HK-2 (cell line): ENCODE measurements around the gene FCRL3.
A peak's percentile ranks its signal among the peaks of the same experiment; 100 is the strongest.
"Not testable (repeated sequence)": the region's sequence is repeated elsewhere in the genome, so short reads cannot be mapped to it uniquely, and the experiment has no call there.

ENCODE experiments used
- DNase-seq: peaks from one replicate; pipeline ENCODE4 v3.0.0-alpha.2; 2018; ENCODE audit not compliant: unreplicated experiment

FCRL3 gene

GRCh38 chr1:157700732-157701131 lies at the start of gene FCRL3:
Gene FCRL3 (minus strand): TSS chr1:157700769. CDS start chr1:157700489, 280 bp downstream.
- DNase-seq, result no peak

GRCh38 chr1:157748262-157748817 lies 47.8 kb upstream of the FCRL3 start:
- DNase-seq, result no peak

GRCh38 chr1:157739229-157739901 lies 38.8 kb upstream of the FCRL3 start:
- peak; percentile 5 for DNase-seq

GRCh38 chr1:157735991-157736390 lies 35.4 kb upstream of the FCRL3 start:
- DNase-seq, result not testable (repeated sequence)

- no peak for DNase-seq
Measured at GRCh38 chr1:157734321-157734720, 33.8 kb upstream of the FCRL3 start.

- no peak for DNase-seq
Measured at GRCh38 chr1:157732755-157733154, 32.2 kb upstream of the FCRL3 start.

- no peak for DNase-seq
Measured at GRCh38 chr1:157725221-157725577, 24.6 kb upstream of the FCRL3 start.

- no peak for DNase-seq
Measured at GRCh38 chr1:157724537-157725220, 24.1 kb upstream of the FCRL3 start.

GRCh38 chr1:157723157-157723556 lies 22.6 kb upstream of the FCRL3 start:
- no peak for DNase-seq

GRCh38 chr1:157721985-157722384 lies 21.4 kb upstream of the FCRL3 start:
- no peak for DNase-seq

- DNase-seq, result no peak
Measured at GRCh38 chr1:157715736-157716135, 15.2 kb upstream of the FCRL3 start.

- no peak for DNase-seq
Measured at GRCh38 chr1:157711802-157712201, 11.2 kb upstream of the FCRL3 start.

- DNase-seq, result no peak
Measured at GRCh38 chr1:157704878-157705277, 4.3 kb upstream of the FCRL3 start.

- no peak for DNase-seq
Measured at GRCh38 chr1:157703981-157704380, 3.4 kb upstream of the FCRL3 start.

- no peak for DNase-seq
Measured at GRCh38 chr1:157702308-157702825, 1.8 kb upstream of the FCRL3 start.

- DNase-seq, result no peak
Measured at GRCh38 chr1:157700305-157700704, 264 bp downstream of the FCRL3 start.

- DNase-seq, result no peak
Measured at GRCh38 chr1:157697781-157698569, 2.6 kb downstream of the FCRL3 start.

GRCh38 chr1:157696966-157697628 lies 3.5 kb downstream of the FCRL3 start:
- DNase-seq, result no peak

- DNase-seq, result no peak
Measured at GRCh38 chr1:157695417-157695816, 5.2 kb downstream of the FCRL3 start.

GRCh38 chr1:157691285-157691920 lies 9.2 kb downstream of the FCRL3 start:
- no peak for DNase-seq
